Astrocyte (in vitro differentiated cells and primary cell): ENCODE data around the gene ING1. TPM values are rescaled to one million over a fixed set of nuclear protein-coding genes. Genes with fewer than 3 reads are reported as not detected.

ENCODE experiments used
- DNase-seq: peaks from one replicate; pipeline ENCODE4 v3.0.0-alpha.2; 2010; ENCODE audit warnings: low read depth
- FAIRE-seq: peaks from 2 replicates; lab custom pipeline; 2011; peaks lifted over from hg19 to GRCh38; lab: Jason Lieb, UNC
- H2AFZ ChIP-seq: 2 replicates; pipeline ENCODE4 v1.6.0; 2012; ENCODE audit warnings: low read depth, low read length, inconsistent platforms
- H3K27ac ChIP-seq: 2 replicates; pipeline ENCODE4 v1.5.1; 2011; ENCODE audit warnings: low read depth, low read length, inconsistent platforms
- H3K27me3 ChIP-seq: 2 replicates; pipeline ENCODE4 v1.6.0; 2011; ENCODE audit warnings: low read length, inconsistent platforms; ENCODE audit not compliant: insufficient read depth
- H3K36me3 ChIP-seq: 2 replicates; pipeline ENCODE4 v1.5.1; 2011; ENCODE audit warnings: low read length, inconsistent platforms; ENCODE audit not compliant: insufficient read depth
- H3K4me1 ChIP-seq: 2 replicates; pipeline ENCODE4 v1.5.1; 2011; ENCODE audit warnings: low read length, inconsistent platforms; ENCODE audit not compliant: insufficient read depth
- H3K4me2 ChIP-seq: 2 replicates; pipeline ENCODE4 v1.6.0; 2012; ENCODE audit warnings: low read length, inconsistent platforms
- H3K4me3 ChIP-seq: 2 replicates; pipeline ENCODE4 v1.5.1; 2011; ENCODE audit warnings: low read depth, mild to moderate bottlenecking, low read length, inconsistent platforms; ENCODE audit not compliant: insufficient read depth
- H3K79me2 ChIP-seq: 2 replicates; pipeline ENCODE4 v1.6.0; 2012; ENCODE audit warnings: mild to moderate bottlenecking, low read length, inconsistent platforms; ENCODE audit not compliant: insufficient read depth
- H3K9ac ChIP-seq: 2 replicates; pipeline ENCODE4 v1.6.0; 2012; ENCODE audit warnings: mild to moderate bottlenecking, low read length, inconsistent platforms
- H3K9me3 ChIP-seq: 2 replicates; pipeline ENCODE4 v1.5.1; 2012; ENCODE audit warnings: low read depth, mild to moderate bottlenecking, low read length, inconsistent platforms; ENCODE audit not compliant: insufficient read depth
- H4K20me1 ChIP-seq: 2 replicates; pipeline ENCODE4 v1.6.0; 2012; ENCODE audit warnings: low read length, inconsistent platforms; ENCODE audit not compliant: insufficient read depth
- H3K27ac Mint-ChIP-seq: one replicate; pipeline ENCODE4 v1.8.0; 2021; ENCODE audit warnings: mild to moderate bottlenecking, mixed read lengths; ENCODE audit not compliant: unreplicated experiment
- H3K27me3 Mint-ChIP-seq: one replicate; pipeline ENCODE4 v1.8.0; 2021; ENCODE audit warnings: low read depth, mixed read lengths; ENCODE audit not compliant: unreplicated experiment
- H3K36me3 Mint-ChIP-seq: one replicate; pipeline ENCODE4 v1.8.0; 2021; ENCODE audit warnings: low read depth, mixed read lengths; ENCODE audit not compliant: unreplicated experiment
- H3K4me1 Mint-ChIP-seq: one replicate; pipeline ENCODE4 v1.8.0; 2021; ENCODE audit warnings: low read depth, mixed read lengths; ENCODE audit not compliant: unreplicated experiment
- H3K4me3 Mint-ChIP-seq: one replicate; pipeline ENCODE4 v1.8.0; 2021; ENCODE audit warnings: mild to moderate bottlenecking, moderate library complexity, mixed read lengths; ENCODE audit not compliant: unreplicated experiment
- H3K9me3 Mint-ChIP-seq: one replicate; pipeline ENCODE4 v1.8.0; 2021; ENCODE audit warnings: mild to moderate bottlenecking, mixed read lengths; ENCODE audit not compliant: unreplicated experiment
- EZH2 ChIP-seq: IDR thresholded peaks from 2 replicates; pipeline ENCODE4 v1.6.1; 2012; ENCODE audit warnings: mild to moderate bottlenecking, low read length, inconsistent platforms; ENCODE audit not compliant: insufficient read depth
- total RNA-seq: library from RNA; stranded (reverse); gene quantifications from 2 replicates; pipeline ENCODE4 v1.2.1, GENCODE V29; 2021
- TF ChIP-seq, protein P1 (sequence below): IDR thresholded peaks from 2 replicates; pipeline ENCODE4 v1.5.1; 2011; ENCODE audit warnings: low read depth, mild to moderate bottlenecking, inconsistent platforms, low read length, moderate library complexity; ENCODE audit not compliant: insufficient read depth

The ING1 gene
- total RNA-seq, 1 donor from 2014 or later, result 11.8 TPM

DNA sequence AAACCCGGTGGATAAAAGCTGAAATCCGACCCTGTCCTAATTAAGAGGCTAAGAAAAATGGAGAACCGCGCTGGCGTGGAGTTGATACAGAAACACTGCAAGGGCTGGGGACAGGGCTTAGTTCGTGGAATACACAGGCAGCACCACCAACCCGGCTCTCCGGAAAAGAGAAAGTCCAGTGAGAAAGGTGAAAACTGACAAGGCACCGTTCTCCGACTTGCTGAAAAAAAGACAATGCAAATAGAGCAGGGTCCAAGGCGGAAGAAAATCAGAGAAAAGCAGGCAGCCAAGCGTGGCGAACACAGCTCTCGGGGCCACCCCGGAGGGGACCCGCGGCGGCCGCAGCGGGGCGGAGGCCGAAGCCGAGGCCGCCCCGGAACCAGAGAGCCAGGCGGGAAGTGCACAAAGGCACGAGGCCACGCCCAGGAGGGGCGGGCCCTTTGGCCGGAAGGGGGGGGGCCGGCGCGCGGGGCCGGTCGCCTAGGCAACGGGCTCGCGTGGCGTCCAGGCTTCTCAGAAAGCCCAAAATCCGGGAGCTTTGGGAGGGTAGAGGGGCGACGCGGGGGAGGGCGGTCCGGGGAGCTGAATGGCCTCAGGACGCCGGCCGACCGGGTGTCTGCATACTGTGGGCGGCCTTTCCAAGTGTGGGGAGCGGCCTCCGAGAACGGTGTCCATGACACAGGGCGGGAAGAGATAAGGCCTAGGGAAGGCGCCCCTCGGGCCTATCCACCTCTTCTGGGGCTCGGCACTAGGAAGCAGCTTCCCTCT, 1.2 kb upstream of the ING1 start:
- Mint-ChIP-seq H3K4me3 (peak overlapping the region; percentile 96), H3K36me3 (no peaks in the 10 kb centered on the region), H3K27me3 (no peaks in the 10 kb centered on the region), H3K9me3 (no peaks in the 10 kb centered on the region), H3K4me1 (peaks cover 3% of the 10 kb centered on the region), H3K27ac (peak overlapping the region; percentile 97)
- Histone ChIP-seq H3K9ac (peak overlapping the region; percentile 98), H3K4me2 (peak overlapping the region; percentile 93), H3K9me3 (no peaks in the 10 kb centered on the region), H3K27ac (peak overlapping the region; percentile 99), H2AFZ (peak overlapping the region; percentile 78), H3K27me3 (no peaks in the 10 kb centered on the region), H3K4me1 (peaks cover 17% of the 10 kb centered on the region), H4K20me1 (peaks cover 15% of the 10 kb centered on the region), H3K36me3 (no peaks in the 10 kb centered on the region), H3K4me3 (peak overlapping the region; percentile 76), H3K79me2 (peaks cover 33% of the 10 kb centered on the region)
- DNase-seq (peak; percentile 51), FAIRE-seq (no peak)
- TF ChIP-seq, protein P1, sequence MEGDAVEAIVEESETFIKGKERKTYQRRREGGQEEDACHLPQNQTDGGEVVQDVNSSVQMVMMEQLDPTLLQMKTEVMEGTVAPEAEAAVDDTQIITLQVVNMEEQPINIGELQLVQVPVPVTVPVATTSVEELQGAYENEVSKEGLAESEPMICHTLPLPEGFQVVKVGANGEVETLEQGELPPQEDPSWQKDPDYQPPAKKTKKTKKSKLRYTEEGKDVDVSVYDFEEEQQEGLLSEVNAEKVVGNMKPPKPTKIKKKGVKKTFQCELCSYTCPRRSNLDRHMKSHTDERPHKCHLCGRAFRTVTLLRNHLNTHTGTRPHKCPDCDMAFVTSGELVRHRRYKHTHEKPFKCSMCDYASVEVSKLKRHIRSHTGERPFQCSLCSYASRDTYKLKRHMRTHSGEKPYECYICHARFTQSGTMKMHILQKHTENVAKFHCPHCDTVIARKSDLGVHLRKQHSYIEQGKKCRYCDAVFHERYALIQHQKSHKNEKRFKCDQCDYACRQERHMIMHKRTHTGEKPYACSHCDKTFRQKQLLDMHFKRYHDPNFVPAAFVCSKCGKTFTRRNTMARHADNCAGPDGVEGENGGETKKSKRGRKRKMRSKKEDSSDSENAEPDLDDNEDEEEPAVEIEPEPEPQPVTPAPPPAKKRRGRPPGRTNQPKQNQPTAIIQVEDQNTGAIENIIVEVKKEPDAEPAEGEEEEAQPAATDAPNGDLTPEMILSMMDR, result no peak
- TF ChIP-seq EZH2, result no peak

DNA sequence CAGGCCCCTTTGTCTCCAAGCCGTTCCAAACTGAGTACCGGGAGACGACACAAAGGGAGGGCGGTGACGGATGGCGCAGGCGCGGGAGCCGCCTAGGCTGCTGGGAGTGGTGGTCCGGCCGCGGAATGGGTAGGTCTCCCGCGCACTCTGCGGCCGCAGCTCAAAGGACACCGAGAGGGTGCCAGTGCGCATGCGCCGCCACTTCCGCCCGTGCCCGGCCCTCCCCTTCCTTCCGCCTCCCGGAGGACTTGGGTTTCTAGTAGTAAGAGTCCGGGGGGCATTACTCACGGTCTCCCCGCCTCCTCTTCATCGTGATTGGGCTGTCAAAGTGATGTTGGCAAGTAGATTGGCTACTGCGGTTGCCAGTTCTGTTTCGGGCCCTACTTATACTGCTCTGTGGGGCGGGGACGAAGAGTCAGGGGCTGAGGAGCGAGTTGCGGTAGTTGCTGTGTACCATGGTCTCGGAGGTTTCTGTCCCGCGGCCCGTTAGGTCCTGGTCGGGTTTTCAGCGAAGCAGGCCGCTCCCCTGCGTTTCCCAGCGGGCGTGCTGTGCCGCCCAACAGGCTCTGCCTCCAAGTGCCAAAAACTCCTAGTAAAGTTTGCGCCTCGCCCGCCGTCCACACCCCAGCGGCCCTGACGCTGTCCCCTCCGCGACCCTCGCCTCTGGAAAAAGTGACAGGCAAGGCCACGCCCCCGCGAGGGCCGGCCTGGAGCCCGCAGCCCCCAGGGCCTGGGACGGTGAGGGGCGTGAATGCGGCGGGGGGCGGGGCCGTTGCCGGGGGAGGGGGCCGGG, 455 bp upstream of the ING1 start:
- DNase-seq, result peak; percentile 99
- Histone ChIP-seq H3K9me3 (no peaks in the 10 kb centered on the region), H3K4me2 (peak overlapping the region; percentile 98), H3K79me2 (peaks cover 41% of the 10 kb centered on the region), H3K27me3 (no peaks in the 10 kb centered on the region), H3K4me3 (peak overlapping the region; percentile 79), H3K27ac (peak overlapping the region; percentile 99), H3K9ac (peak overlapping the region; percentile 98), H3K36me3 (no peaks in the 10 kb centered on the region), H4K20me1 (peaks cover 23% of the 10 kb centered on the region), H2AFZ (peak overlapping the region; percentile 78), H3K4me1 (peaks cover 20% of the 10 kb centered on the region)
- FAIRE-seq, result peak; percentile 47
- Mint-ChIP-seq H3K27ac (peak overlapping the region; percentile 91), H3K4me3 (peak overlapping the region; percentile 96), H3K9me3 (no peaks in the 10 kb centered on the region), H3K27me3 (no peaks in the 10 kb centered on the region), H3K36me3 (no peaks in the 10 kb centered on the region), H3K4me1 (peaks cover 6% of the 10 kb centered on the region)
- TF ChIP-seq, protein P1, result no peak
- no peak for TF ChIP-seq EZH2
